ENCODE data around the gene DOK6.

The DOK6 gene

GRCh38 chr18:69557282-69557681 is 156.6 kb downstream of the DOK6 start:
- DNase-seq = no peak

DNA sequence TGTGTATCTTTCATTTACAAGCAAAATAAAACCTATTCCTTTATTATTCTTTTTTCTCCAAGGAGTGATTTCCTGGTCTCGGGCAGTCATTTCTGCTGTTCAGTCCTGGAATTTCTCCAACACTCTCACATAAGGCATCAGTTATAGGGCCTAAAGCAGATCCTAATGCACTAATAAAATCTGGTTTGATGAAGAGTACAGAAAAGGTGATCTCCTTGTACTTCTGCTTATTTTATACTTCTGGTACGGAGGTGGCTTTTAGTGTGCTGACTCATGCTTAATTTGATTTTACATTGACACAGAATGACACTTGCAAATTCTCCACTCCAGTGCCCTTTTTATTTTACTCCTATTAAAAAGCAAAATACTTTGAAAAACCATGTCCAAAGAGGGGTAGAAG is 157.4 kb downstream of the DOK6 start:
- DNase-seq = no peak

- DNase-seq = no peak
Observed at GRCh38 chr18:69559604-69560003, 158.9 kb downstream of the DOK6 start.

DNA sequence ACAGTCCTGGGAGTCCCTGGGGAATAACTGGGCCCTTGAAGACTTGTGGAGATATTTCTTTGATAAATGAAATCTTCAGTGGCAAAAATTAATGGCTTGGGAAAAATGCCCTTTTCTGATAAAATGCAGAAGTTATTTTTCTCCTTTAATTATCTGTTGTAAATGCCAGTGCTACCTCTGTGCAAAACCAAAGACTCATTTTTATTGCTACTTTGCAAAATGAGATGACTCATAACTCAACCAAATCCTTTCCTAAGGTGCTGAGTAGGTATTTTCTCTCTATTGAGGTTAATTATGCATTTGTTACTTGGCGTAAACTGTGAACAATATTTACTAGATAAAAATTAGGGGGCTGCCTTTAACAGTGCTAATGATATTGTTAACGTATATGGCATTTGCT is 163.9 kb downstream of the DOK6 start:
- no peak for DNase-seq

- DNase-seq = no peak
Observed at GRCh38 chr18:69567813-69568488, 167.3 kb downstream of the DOK6 start.

GRCh38 chr18:69569133-69569532 is 168.4 kb downstream of the DOK6 start:
- DNase-seq = no peak

GRCh38 chr18:69574401-69574800 is 173.7 kb downstream of the DOK6 start:
- no peak for DNase-seq

DNA sequence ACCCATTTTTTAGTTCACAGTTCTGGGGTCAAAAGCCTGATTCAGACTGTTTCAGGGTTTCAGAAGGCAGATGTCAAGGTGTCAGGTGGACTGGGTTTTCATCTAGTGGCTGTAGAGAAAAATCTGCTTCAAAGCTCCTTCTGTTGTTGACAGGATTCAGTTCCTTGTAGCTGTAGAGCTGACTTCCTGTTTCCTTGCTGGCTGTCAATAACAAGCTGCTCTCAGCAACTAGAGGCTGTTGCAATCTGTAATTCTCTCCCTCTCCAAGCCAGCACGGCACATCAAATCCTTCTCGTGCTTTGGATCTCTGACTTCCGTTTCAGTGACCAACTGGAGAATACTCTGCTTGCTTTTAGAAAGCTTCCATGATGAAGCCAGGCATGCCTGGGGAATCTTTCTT is 179.4 kb downstream of the DOK6 start:
- DNase-seq = no peak

DNA sequence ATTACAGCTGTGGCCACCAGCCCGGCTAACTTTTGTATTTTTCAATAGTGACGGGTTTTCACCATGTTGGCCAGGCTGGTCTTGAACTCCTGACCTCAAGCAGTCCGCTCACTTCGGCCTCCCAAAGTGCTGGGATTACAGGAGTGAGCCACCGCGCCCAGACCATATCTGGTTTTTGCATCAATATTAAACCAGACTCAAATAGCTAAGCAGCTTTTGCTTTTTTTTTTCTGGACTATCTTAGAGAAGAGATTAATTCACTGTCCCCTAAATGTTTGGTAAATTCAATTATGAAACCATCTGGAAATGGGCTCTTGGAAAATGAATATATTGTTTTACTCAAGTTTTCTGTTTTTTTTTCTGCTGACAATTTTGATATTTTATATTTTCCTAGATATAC is 183.7 kb downstream of the DOK6 start:
- DNase-seq = no peak

DNA sequence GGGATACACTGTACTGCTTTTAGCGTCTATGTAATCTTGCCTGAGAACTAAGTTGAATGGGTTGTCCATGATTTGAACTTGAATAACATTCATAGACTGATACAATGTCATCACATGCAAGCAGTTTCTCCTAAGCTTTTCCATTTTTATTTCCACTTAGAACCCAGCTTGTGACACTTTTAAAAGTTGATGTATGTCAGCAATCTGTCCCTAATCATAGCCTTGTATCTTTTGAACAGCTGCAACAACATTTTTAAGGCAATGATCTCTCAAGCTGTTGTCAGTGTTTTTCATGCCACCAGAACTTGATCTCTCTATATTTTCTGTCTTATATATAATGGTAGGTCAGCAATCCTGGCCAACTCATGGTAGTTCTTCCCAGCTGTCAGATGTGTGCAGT is 185.0 kb downstream of the DOK6 start:
- no peak for DNase-seq

- DNase-seq = no peak
Observed at GRCh38 chr18:69586537-69586936, 185.8 kb downstream of the DOK6 start.

- no peak for DNase-seq
Observed at GRCh38 chr18:69588301-69588700, 187.6 kb downstream of the DOK6 start.

DNA sequence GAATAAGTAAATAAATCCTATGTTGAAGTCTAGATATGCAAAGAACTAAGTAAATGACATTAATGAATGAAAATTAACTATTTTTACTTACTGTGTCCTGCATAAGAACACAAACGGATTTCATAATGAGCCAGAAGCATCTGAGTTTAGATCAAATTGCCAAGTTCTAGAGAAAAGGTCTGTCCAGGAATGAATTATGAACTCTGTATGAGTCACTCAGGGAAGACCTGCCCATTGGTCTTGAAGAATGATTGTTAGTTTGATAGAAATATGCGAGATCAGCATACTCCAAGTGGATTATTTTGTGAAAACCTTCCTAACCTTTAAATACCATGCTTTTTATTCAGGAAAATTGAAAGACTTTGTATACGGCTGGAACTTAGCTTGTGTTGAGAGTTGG is 189.5 kb downstream of the DOK6 start:
- no peak for DNase-seq

DNA sequence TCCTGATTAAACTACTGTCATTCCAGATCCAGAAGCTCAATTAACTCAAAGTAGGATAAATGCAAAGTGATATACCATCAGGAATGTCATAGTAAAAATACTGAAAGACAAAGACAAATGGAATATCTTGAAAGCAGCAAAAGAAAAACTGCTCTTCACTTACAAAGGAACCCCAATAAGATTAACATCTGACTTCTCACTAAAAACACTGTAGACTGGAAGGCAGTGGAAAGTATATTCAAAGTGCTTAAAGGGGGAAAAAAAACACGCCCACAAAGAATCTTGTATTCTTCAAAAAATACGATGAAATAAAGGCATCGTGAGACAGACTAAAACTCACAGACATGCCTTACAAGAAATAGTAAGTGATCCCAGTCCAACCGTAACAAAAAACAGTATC is 195.7 kb downstream of the DOK6 start:
- DNase-seq = no peak

- no peak for DNase-seq
Observed at GRCh38 chr18:69597561-69597960, 196.9 kb downstream of the DOK6 start.

DNA sequence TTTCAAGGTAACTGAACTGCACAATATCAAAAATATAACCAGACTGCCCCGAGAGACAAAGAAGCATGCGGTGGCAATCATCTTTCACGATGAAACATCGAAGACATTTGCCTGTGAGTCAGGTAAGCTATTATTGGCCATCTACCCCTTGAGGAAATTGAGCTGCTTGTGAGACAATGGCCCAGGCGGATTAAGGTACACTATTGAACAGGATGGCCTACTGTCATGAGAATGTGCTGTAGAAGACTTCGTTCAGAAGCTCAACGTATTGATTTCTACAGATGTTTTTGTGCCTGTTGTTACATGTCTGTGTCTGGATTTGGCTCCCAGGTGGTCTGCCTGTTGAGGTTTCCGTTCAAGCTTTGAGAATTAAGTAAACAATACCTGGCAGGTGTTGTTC is 198.7 kb downstream of the DOK6 start:
- DNase-seq = no peak

- no peak for DNase-seq
Observed at GRCh38 chr18:69612242-69612641, 211.6 kb downstream of the DOK6 start.

DNA sequence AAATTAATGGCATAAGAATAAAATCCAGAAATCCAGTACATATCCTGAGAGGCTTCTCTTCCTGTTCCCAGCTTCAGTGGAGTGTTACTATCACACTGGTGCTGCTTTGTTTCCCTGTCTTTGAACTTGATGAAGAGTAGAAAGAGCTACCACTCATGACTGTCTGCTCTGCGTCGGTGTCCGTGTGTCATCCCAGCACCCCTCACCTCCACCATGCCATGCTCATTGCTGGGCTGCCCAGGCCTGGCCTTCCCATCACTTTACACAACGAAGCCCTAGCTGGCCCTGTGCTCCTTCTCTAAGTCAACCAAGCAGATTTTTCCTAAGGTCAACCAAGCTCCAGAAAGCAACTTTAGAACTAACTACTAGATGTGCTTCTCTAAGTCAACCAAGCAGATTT is 215.4 kb downstream of the DOK6 start:
- no peak for DNase-seq

DNA sequence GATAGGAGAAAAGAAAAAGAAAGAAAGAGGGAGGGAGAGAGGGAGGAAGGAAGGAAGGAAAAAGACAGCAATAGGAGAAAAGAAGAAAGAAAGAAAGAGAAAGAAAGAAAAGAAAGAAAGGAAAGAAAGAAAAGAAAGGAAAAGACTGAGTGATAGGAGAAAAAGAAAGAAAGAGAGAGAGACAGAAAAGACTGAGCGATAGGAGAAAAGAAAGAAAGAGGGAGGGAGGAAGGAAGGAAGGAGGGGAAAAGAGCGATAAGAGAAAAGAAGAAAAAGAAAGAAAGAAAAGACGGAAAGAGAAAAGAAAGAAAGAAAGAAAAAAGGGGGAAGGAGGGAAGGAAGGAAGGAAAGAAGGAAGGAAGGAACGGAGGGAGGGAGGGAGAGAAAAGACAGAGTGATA is 216.7 kb downstream of the DOK6 start:
- no peak for DNase-seq

DNA sequence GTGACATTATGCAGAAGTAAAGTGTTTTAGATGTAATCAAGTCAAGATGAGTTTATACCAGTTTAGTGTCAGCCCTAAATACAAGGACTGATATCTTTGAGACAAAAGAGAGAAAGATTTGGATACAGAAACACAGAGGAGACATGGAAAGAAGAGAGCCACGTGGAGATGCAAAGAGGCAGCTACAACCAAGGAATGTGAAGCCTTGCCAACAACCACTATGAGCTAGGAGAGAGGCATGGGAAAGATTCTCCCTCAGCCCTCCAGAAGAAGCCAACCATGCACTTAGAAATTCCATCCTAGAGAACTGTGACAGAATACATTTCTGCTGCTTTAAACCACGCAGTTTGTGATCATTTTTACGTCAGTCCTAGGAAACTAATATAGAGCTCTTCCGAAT is 217.2 kb downstream of the DOK6 start:
- DNase-seq = no peak

DNA sequence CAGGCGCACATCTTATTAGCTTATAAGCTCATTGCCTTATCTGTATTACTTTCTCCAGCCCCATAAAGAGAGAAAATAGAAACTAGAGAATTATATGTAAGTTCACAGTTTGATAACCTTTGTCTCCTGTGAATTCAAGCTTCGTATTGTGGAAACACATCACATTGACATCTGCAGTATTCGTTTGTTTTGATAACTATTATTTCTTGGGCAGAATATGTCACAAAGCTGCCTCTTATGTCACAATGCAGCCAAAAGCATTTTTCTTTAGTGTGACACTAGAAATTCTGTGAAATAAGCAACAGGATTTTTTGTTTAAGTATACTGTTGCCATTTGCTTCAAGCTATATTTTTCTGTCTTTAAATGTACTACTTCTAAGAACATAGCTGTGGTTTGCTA is 221.5 kb downstream of the DOK6 start:
- DNase-seq = no peak

DNA sequence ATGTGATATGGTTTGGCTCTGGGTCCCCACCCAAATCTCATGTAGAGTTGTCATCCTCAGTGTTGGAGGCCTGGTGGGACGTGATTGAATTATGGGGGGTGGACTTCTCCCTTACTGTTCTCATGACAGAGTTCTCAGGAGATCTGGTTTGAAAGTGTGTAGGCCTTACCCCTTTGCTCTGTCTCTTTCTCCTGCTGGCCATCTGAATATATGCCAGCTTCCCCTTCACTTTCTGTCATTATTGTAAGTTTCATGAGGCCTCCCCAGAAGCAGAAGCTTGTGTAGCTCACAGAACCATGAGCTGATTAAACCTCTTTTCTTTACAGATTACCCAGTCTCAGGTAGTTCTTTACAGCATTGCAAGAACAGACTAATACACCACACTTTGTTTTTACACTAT is 222.3 kb downstream of the DOK6 start:
- no peak for DNase-seq

- no peak for DNase-seq
Observed at GRCh38 chr18:69626171-69626570, 225.5 kb downstream of the DOK6 start.

GRCh38 chr18:69626643-69627242 is 226.1 kb downstream of the DOK6 start:
- no peak for DNase-seq

GRCh38 chr18:69628774-69629359 is 228.2 kb downstream of the DOK6 start:
- DNase-seq = no peak

Data from KG1 (cell line).